ENCODE data around the gene ARHGAP6.

DNA sequence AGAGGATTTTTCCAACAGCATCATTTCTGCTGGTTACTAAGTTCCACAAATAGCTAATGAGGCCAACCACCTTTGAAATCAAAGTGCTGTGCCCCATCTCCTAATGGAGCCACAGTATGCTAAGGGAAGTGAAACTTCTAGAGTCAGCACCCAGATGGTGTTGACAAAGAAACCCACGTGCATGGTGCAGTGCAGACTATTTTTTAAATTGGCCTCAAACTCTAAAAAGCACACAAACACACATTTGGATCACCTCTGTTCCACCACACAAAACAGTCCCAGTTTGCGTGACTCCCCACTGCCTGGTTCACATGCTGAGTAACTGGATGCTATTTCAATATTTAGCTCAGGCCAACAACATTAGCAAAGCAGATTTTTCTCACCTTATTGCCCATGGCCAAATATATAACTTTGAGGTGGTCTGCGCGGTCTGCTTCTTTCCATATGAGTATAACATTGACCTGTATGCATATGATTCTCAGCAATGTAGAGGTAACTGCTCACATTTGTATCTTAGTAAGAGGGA is 302.6 kb downstream of the ARHGAP6 start:
- TF ChIP-seq, protein P1, sequence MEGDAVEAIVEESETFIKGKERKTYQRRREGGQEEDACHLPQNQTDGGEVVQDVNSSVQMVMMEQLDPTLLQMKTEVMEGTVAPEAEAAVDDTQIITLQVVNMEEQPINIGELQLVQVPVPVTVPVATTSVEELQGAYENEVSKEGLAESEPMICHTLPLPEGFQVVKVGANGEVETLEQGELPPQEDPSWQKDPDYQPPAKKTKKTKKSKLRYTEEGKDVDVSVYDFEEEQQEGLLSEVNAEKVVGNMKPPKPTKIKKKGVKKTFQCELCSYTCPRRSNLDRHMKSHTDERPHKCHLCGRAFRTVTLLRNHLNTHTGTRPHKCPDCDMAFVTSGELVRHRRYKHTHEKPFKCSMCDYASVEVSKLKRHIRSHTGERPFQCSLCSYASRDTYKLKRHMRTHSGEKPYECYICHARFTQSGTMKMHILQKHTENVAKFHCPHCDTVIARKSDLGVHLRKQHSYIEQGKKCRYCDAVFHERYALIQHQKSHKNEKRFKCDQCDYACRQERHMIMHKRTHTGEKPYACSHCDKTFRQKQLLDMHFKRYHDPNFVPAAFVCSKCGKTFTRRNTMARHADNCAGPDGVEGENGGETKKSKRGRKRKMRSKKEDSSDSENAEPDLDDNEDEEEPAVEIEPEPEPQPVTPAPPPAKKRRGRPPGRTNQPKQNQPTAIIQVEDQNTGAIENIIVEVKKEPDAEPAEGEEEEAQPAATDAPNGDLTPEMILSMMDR (IDR thresholded peaks at IDR 0.05): no peak
- TF ChIP-seq POLR2A (IDR thresholded peaks at IDR 0.05): no peak

Data from heart left ventricle (tissue), 13 donors.